H1 (cell line): Measurements from ENCODE around the gene ISG20L2.

Experiments used
- CEBPB ChIP-seq: IDR thresholded peaks from 2 replicates; pipeline ENCODE4 v1.6.1; 2012; ENCODE audit warnings: low read depth, low read length
- CTCF ChIP-seq, 3 experiments: IDR thresholded peaks; 1 replicate in 2 of 3; 2 replicates in 1 of 3; pipeline versions ENCODE4 v1.5.1 to v1.6.1; 2011; ENCODE audit warnings: low read length in 3 of 3, mild to moderate bottlenecking in 3 of 3, inconsistent platforms in 2 of 3, low read depth in 1 of 3, moderate library complexity in 1 of 3; ENCODE audit not compliant: insufficient read depth in 1 of 3; ENCODE audit errors: control extremely low read depth in 1 of 3
- EGR1 ChIP-seq: IDR thresholded peaks from 2 replicates; pipeline ENCODE4 v1.6.1; 2011; ENCODE audit warnings: low read depth, low read length, borderline replicate concordance
- JUN ChIP-seq: IDR thresholded peaks from 2 replicates; pipeline ENCODE4 v1.6.1; 2011; ENCODE audit warnings: low read depth, mild to moderate bottlenecking, improper control_type of control experiment, low read length
- JUND ChIP-seq: IDR thresholded peaks from 2 replicates; pipeline ENCODE4 v1.6.1; 2011; ENCODE audit warnings: mild to moderate bottlenecking, improper control_type of control experiment, low read length
- MAX ChIP-seq: IDR thresholded peaks from 2 replicates; pipeline ENCODE4 v1.6.1; 2012; ENCODE audit warnings: inconsistent platforms
- POLR2A ChIP-seq, 2 experiments: IDR thresholded peaks; 1 replicate in 1 of 2; 2 replicates in 1 of 2; pipeline ENCODE4 v1.6.1; 2011; ENCODE audit warnings: low read depth in 2 of 2, low read length in 2 of 2, mild to moderate bottlenecking in 2 of 2; ENCODE audit errors: control extremely low read depth in 1 of 2
- RAD21 ChIP-seq, 2 experiments: IDR thresholded peaks in 1 of 2; conservative IDR thresholded peaks in 1 of 2; 2 replicates each; pipeline ENCODE4 v1.6.1; 2011; ENCODE audit warnings: low read depth in 2 of 2, low read length in 2 of 2, improper control_type of control experiment in 1 of 2, inconsistent platforms in 1 of 2, mild to moderate bottlenecking in 1 of 2, moderate library complexity in 1 of 2
- RNF2 ChIP-seq: fragments of 200-900, 300-1000 bp; sonication (generic); IDR thresholded peaks from 2 replicates; pipeline ENCODE4 v1.7.1; 2016; ENCODE audit warnings: borderline replicate concordance, low read depth, mild to moderate bottlenecking, antibody characterized with exemption, low read length; ENCODE audit not compliant: poor library complexity, severe bottlenecking; ENCODE audit errors: missing control alignments
- SP1 ChIP-seq: IDR thresholded peaks from 2 replicates; pipeline ENCODE4 v1.6.1; 2011; ENCODE audit warnings: low read depth, low read length
- SP4 ChIP-seq: IDR thresholded peaks from 2 replicates; pipeline ENCODE4 v1.6.1; 2012; ENCODE audit warnings: low read length, inconsistent platforms
- SUZ12 ChIP-seq: fragments of 200-600 bp; sonication (generic); IDR thresholded peaks from 2 replicates; pipeline ENCODE4 v1.6.1; 2012; ENCODE audit warnings: mild to moderate bottlenecking, inconsistent platforms, low read length, moderate library complexity, mixed read lengths
- TCF12 ChIP-seq: IDR thresholded peaks from 2 replicates; pipeline ENCODE4 v1.6.1; 2011; ENCODE audit warnings: low read depth, mild to moderate bottlenecking, low read length

- TF ChIP-seq CTCF (IDR thresholded peaks at IDR 0.05; ENCODE audit: control extremely low read depth in 1 of 3, insufficient read depth in 1 of 3, low read depth in 1 of 3, low read length in 3 of 3) (no peak), POLR2A (IDR thresholded peaks at IDR 0.05; ENCODE audit: control extremely low read depth in 1 of 2, low read depth in 2 of 2, low read length in 2 of 2) (no peak), TCF12 (no peak), EGR1 (no peak), MAX (no peak), RAD21 (IDR thresholded peaks at IDR 0.05 in 1 of 2, conservative IDR thresholded peaks at IDR 0.05 in 1 of 2; ENCODE audit: low read depth in 2 of 2, low read length in 2 of 2) (no peak), CEBPB (no peak), JUND (no peak), SP4 (no peak), SP1 (no peak), RNF2 (no peak), SUZ12 (no peak), JUN (no peak)
Observed at GRCh38 chr1:156733989-156734584, 5.5 kb upstream of the ISG20L2 start.
